GM21723 (cell line): ENCODE results near the gene ZBTB39.
"Not testable (repeated sequence)": the region's sequence is repeated elsewhere in the genome, so short reads cannot be mapped to it uniquely, and the experiment has no call there.

Source experiments
- ATAC-seq: cut with Tn5 transposase; IDR thresholded peaks from one replicate; pipeline ENCODE4 v1.9.1; 2021; ENCODE audit warnings: mild to moderate bottlenecking, moderate library complexity; ENCODE audit not compliant: unreplicated experiment

The ZBTB39 gene

GRCh38 chr12:57005980-57006808 is at the start of gene ZBTB39:
TSS of gene ZBTB39 (minus strand) at chr12:57006546. CDS start at chr12:57004917, 1,629 bp downstream.
- peak; percentile 75 for ATAC-seq

GRCh38 chr12:57055824-57056223 is 49.5 kb upstream of the ZBTB39 start:
- ATAC-seq = no peak

GRCh38 chr12:57053901-57054300 is 47.6 kb upstream of the ZBTB39 start:
- not testable (repeated sequence) for ATAC-seq

- not testable (repeated sequence) for ATAC-seq
Observed at GRCh38 chr12:57053146-57053545, 46.8 kb upstream of the ZBTB39 start.

GRCh38 chr12:57051011-57051410 is 44.7 kb upstream of the ZBTB39 start:
- ATAC-seq = no peak

GRCh38 chr12:57049890-57050289 is 43.5 kb upstream of the ZBTB39 start, which contains the start of gene MYO1A:
TSS of gene MYO1A (minus strand) at chr12:57050129. CDS start at chr12:57048323, 1,806 bp downstream.
- ATAC-seq = no peak

GRCh38 chr12:57049119-57049446 is 42.7 kb upstream of the ZBTB39 start:
- ATAC-seq = no peak

GRCh38 chr12:57048423-57049118 is 42.2 kb upstream of the ZBTB39 start:
- ATAC-seq = no peak

- no peak for ATAC-seq
Observed at GRCh38 chr12:57047981-57048380, 41.6 kb upstream of the ZBTB39 start.

GRCh38 chr12:57046947-57047890 is 40.9 kb upstream of the ZBTB39 start:
- ATAC-seq = no peak

- ATAC-seq = no peak
Observed at GRCh38 chr12:57046086-57046791, 39.9 kb upstream of the ZBTB39 start.

GRCh38 chr12:57044889-57045288 is 38.5 kb upstream of the ZBTB39 start:
- ATAC-seq = no peak

- ATAC-seq = no peak
Observed at GRCh38 chr12:57044468-57044867, 38.1 kb upstream of the ZBTB39 start.

- ATAC-seq = no peak
Observed at GRCh38 chr12:57042695-57043094, 36.3 kb upstream of the ZBTB39 start.

- ATAC-seq = no peak
Observed at GRCh38 chr12:57040750-57041149, 34.4 kb upstream of the ZBTB39 start.

- ATAC-seq = no peak
Observed at GRCh38 chr12:57040211-57040610, 33.9 kb upstream of the ZBTB39 start.

- ATAC-seq = no peak
Observed at GRCh38 chr12:57039016-57039798, 32.9 kb upstream of the ZBTB39 start.

GRCh38 chr12:57037264-57037663 is 30.9 kb upstream of the ZBTB39 start:
- ATAC-seq = no peak

- no peak for ATAC-seq
Observed at GRCh38 chr12:57033431-57033830, 27.1 kb upstream of the ZBTB39 start.

GRCh38 chr12:57031789-57032188 is 25.4 kb upstream of the ZBTB39 start:
- ATAC-seq = no peak
